GM12878 (cell line): ENCODE results near the gene LYZ. TPM values are rescaled to one million over a fixed set of nuclear protein-coding genes. Genes with fewer than 3 reads are reported as not detected.

Experiments used
- ATAC-seq: fragments of 200-7000 bp; cut with Tn5 transposase; 3 replicates; pipeline ENCODE4 v1.9.1; 2020; ENCODE audit warnings: mild to moderate bottlenecking, moderate library complexity
- BruUV-seq: library from RNA; stranded (reverse); fragments of 400-500 nt; replicated peaks from 2 replicates; lab custom pipeline; 2021; lab: Mats Ljungman, UMichigan
- CTCF ChIA-PET: fragments of 300-600 bp; sonication (Branson Sonifier 250); formaldehyde crosslinking; extraction: SDS; loops from one replicate; lab custom pipeline; 2021; ENCODE audit warnings: inconsistent platforms; lab: Yijun Ruan, JAX
- POLR2A ChIA-PET: fragments of 350-600 bp; formaldehyde crosslinking; extraction: SDS; loops from one replicate; lab custom pipeline; 2021; ENCODE audit warnings: inconsistent platforms; lab: Charles Lee
- RAD21 ChIA-PET: fragments of 300-600 bp; sonication (Branson Sonifier 250); formaldehyde crosslinking; loops from one replicate; lab custom pipeline; 2023; ENCODE audit warnings: antibody characterized with exemption; ENCODE audit not compliant: unreplicated experiment; lab: Charles Lee
- SMC1A ChIA-PET: fragments of 300-600 bp; sonication (Branson Sonifier 250); formaldehyde crosslinking; loops from one replicate; lab custom pipeline; 2023; ENCODE audit not compliant: unreplicated experiment, uncharacterized antibody; lab: Charles Lee
- DNase-seq: peaks from one replicate; pipeline ENCODE4 v3.0.0-alpha.2; 2011; ENCODE audit warnings: low read depth, low spot score
- FAIRE-seq: peaks from 3 replicates; lab custom pipeline; 2011; peaks lifted over from hg19 to GRCh38; lab: Jason Lieb, UNC
- H2AFZ ChIP-seq: 2 replicates; pipeline ENCODE4 v1.6.0; 2011; ENCODE audit warnings: low read depth, low read length, control low read depth; ENCODE audit not compliant: control insufficient read depth
- H3K27ac ChIP-seq: 2 replicates; pipeline ENCODE4 v1.5.1; 2011; ENCODE audit warnings: control low read depth; ENCODE audit not compliant: control insufficient read depth, insufficient read depth
- H3K27me3 ChIP-seq, 2 experiments: replicated peaks in 1 of 2; 2 replicates each; pipeline versions ENCODE4 v1.6.0 to v1.6.1; 2011; ENCODE audit warnings: low read length in 1 of 2; ENCODE audit not compliant: control insufficient read depth in 2 of 2, insufficient read depth in 2 of 2
- H3K36me3 ChIP-seq, 2 experiments: 2 replicates each; pipeline ENCODE4 v1.5.1; 2011; ENCODE audit warnings: low read length in 1 of 2; ENCODE audit not compliant: control insufficient read depth in 2 of 2, insufficient read depth in 2 of 2
- H3K4me1 ChIP-seq: 2 replicates; pipeline ENCODE4 v1.6.1; 2011; ENCODE audit warnings: mild to moderate bottlenecking, low read length, moderate library complexity, mixed read lengths; ENCODE audit not compliant: control insufficient read depth, insufficient read depth
- H3K4me2 ChIP-seq: 2 replicates; pipeline ENCODE4 v1.6.0; 2011; ENCODE audit warnings: control low read depth; ENCODE audit not compliant: control insufficient read depth, insufficient read depth
- H3K4me3 ChIP-seq: fragments of 200-600 bp; sonication (generic); 2 replicates; pipeline ENCODE4 v1.5.1; 2016
- H3K79me2 ChIP-seq: 2 replicates; pipeline ENCODE4 v1.6.0; 2011; ENCODE audit warnings: low read length; ENCODE audit not compliant: control insufficient read depth, insufficient read depth
- H3K9ac ChIP-seq: 2 replicates; pipeline ENCODE4 v1.8.0; 2011; ENCODE audit warnings: low read length, control low read depth, mixed read lengths; ENCODE audit not compliant: control insufficient read depth, insufficient read depth
- H3K9me3 ChIP-seq: replicated peaks from 3 replicates; pipeline ENCODE4 v1.5.1; 2011; ENCODE audit warnings: mild to moderate bottlenecking, low read length; ENCODE audit not compliant: control insufficient read depth, insufficient read depth
- H4K20me1 ChIP-seq: 2 replicates; pipeline ENCODE4 v1.6.0; 2011; ENCODE audit not compliant: control insufficient read depth, insufficient read depth
- CHD4 ChIP-seq: fragments of 200-600 bp; sonication (generic); IDR thresholded peaks from 2 replicates; pipeline ENCODE4 v1.6.1; 2016; ENCODE audit warnings: mild to moderate bottlenecking
- CREM ChIP-seq: IDR thresholded peaks from 2 replicates; pipeline ENCODE4 v1.6.1; 2014; ENCODE audit warnings: antibody characterized with exemption, low read depth
- IKZF2 ChIP-seq, 2 experiments: fragments of 450-650 bp; IDR thresholded peaks; 2 replicates each; pipeline ENCODE4 v1.6.1; 2017; ENCODE audit warnings: mild to moderate bottlenecking in 2 of 2, moderate library complexity in 2 of 2
- IRF5 ChIP-seq: fragments of 450-650 bp; IDR thresholded peaks from 2 replicates; pipeline ENCODE4 v1.6.1; 2017; ENCODE audit warnings: borderline replicate concordance
- KLF5 ChIP-seq: fragments of 450-650 bp; IDR thresholded peaks from 2 replicates; pipeline ENCODE4 v1.6.1; 2014; ENCODE audit warnings: mild to moderate bottlenecking; ENCODE audit not compliant: partially characterized antibody
- MAX ChIP-seq: IDR thresholded peaks from 2 replicates; pipeline ENCODE4 v1.6.1; 2012; ENCODE audit warnings: low read depth, low read length, improper control_type of control experiment
- MYB ChIP-seq: fragments of 150-350 bp; IDR thresholded peaks from 2 replicates; pipeline ENCODE4 v1.6.1; 2014; ENCODE audit warnings: mild to moderate bottlenecking, low read depth, low read length, borderline replicate concordance
- NR2F1 ChIP-seq: fragments of 450-650 bp; conservative IDR thresholded peaks from 2 replicates; pipeline ENCODE4 v1.6.1; 2017; ENCODE audit warnings: mild to moderate bottlenecking
- RAD21 ChIP-seq: IDR thresholded peaks from 2 replicates; pipeline ENCODE4 v1.6.1; 2011; ENCODE audit warnings: mild to moderate bottlenecking, low read depth, low read length, moderate library complexity; ENCODE audit not compliant: insufficient read depth
- REST ChIP-seq: IDR thresholded peaks from 2 replicates; pipeline ENCODE4 v1.6.1; 2012; ENCODE audit warnings: mild to moderate bottlenecking, low read depth, low read length
- RUNX3 ChIP-seq: IDR thresholded peaks from 2 replicates; pipeline ENCODE4 v1.6.1; 2012; ENCODE audit warnings: low read length, inconsistent platforms
- TCF7 ChIP-seq: IDR thresholded peaks from 2 replicates; pipeline ENCODE4 v1.6.1; 2014; ENCODE audit warnings: antibody characterized with exemption, borderline replicate concordance
- WGBS: methylation state at CpG from one replicate; pipeline ENCODE4 v1.1.6; 2016; ENCODE audit warnings: low lambda C conversion rate; ENCODE audit not compliant: insufficient replicate concordance, insufficient coverage; ENCODE audit errors: missing lambda C conversion rate; 5-methylcytosine and 5-hydroxymethylcytosine counted together
- in situ Hi-C: fragments of 300-500 bp; cut with MboI; formaldehyde crosslinking; loops from 9 replicates; pipeline ENCODE4 v1.14.3; 2018; ENCODE audit warnings: mixed read lengths
- intact Hi-C: fragments of 100-400 bp; cut with micrococcal nuclease; formaldehyde crosslinking; loops from one replicate; pipeline ENCODE4 v1.14.2; 2022; ENCODE audit not compliant: unreplicated experiment
- polyA plus RNA-seq, 11 experiments: library from polyadenylated mRNA; depleted of rRNA in 4 of 11; unstranded in 6 of 11; stranded (reverse) in 5 of 11; fragments of >200 nt; fragmentation: Nextera tagmentation in 4 of 11; fragmentation: Illumina TruSeq in 1 of 11; extraction: Ambion mirVana in 4 of 11; extraction: Trizol in 1 of 11; gene quantifications; 1 replicate in 1 of 11; 2 replicates in 10 of 11; pipeline versions ENCODE4 v1.2.1 to v1.2.3, GENCODE V29; 2011 to 2016; ENCODE audit warnings: inconsistent platforms in 2 of 11, missing spikeins in 2 of 11, low read depth in 1 of 11
- total RNA-seq, 4 experiments: library from RNA; depleted of rRNA in 3 of 4; stranded (reverse); fragments of >200 nt in 3 of 4; fragmentation: Illumina TruSeq in 1 of 4; extraction: Trizol in 1 of 4; gene quantifications; 2 replicates each; pipeline versions ENCODE4 v1.2.1 to v1.2.3, GENCODE V29; 2013 to 2021

LYZ gene
- total and polyA plus RNA-seq, 10 of the 15 experiments (the other 5 are each of a cell fraction or from before 2014, with no cell fraction given): 1.9 TPM; not detected in 9

- Histone ChIP-seq H3K4me3 (no peak overlapping the region), H3K79me2 (no peaks in the 10 kb centered on the region), H2AFZ (no peak overlapping the region), H3K9ac (no peak overlapping the region), H3K27me3 (no peaks in the 10 kb centered on the region), H3K36me3 (no peaks in the 10 kb centered on the region), H3K27ac (no peak overlapping the region), H3K4me2 (no peak overlapping the region), H3K9me3 (no peaks in the 10 kb centered on the region; the same call in none of the 3 replicates), H4K20me1 (no peaks in the 10 kb centered on the region), H3K4me1 (no peaks in the 10 kb centered on the region)
- TF ChIP-seq RAD21: no peak
- no peak for TF ChIP-seq NR2F1
- no peak for TF ChIP-seq IRF5
- TF ChIP-seq RUNX3: no peak
- no peak for TF ChIP-seq KLF5
- no peak for TF ChIP-seq MAX
- TF ChIP-seq REST: no peak
- no peak for TF ChIP-seq CREM
- no peak for TF ChIP-seq CHD4
- no peak for TF ChIP-seq TCF7
- no peak for TF ChIP-seq MYB
- TF ChIP-seq IKZF2 (IDR thresholded peaks at IDR 0.05): no peak
- no peak for FAIRE-seq
- intact Hi-C loops (no loop called here), in situ Hi-C loops (no loop called here)
- CTCF ChIA-PET: no interaction called here
- WGBS: 95% methylated on average over 3 of the region's 3 CpGs
- BruUV-seq: no TSS peak
- SMC1A ChIA-PET: no interaction called here
- ATAC-seq: no peak
- no peak for DNase-seq
- RAD21 ChIA-PET: no interaction called here
- POLR2A ChIA-PET: no interaction called here
Measured at GRCh38 chr12:69397978-69398377, 49.8 kb downstream of the LYZ start.
